ENCODE measurements around the gene CHSY1.
A peak's percentile ranks its signal among the peaks of the same experiment; 100 is the strongest.

Gene CHSY1

GRCh38 chr15:101269479-101270223 lies 17.8 kb upstream of the CHSY1 start:
- DNase-seq (ENCODE audit: low read depth in 2 of 2): no peak

- DNase-seq (ENCODE audit: low read depth in 2 of 2): no peak
Measured at GRCh38 chr15:101267320-101268104, 15.7 kb upstream of the CHSY1 start.

DNA sequence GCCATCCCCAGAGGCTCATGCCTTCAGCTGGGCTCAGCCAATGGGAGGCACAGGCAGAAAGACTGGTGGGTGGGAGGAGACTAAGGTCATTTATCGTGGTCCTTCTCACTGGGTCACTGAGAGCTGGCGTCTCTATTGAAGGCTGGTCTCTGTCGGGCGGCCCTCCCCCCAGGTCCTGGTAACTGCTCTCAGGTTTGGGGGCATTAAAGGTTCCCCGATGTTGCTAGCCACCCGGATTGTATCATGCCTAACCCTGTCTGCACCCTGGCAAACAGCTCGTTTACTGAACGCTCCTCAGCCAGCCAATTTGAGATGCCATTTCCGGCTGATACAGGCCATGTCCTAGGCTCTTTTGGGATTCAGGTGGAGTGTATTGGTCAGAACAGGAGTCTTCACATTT lies 14.9 kb upstream of the CHSY1 start:
- DNase-seq (ENCODE audit: low read depth in 2 of 2): no peak

DNA sequence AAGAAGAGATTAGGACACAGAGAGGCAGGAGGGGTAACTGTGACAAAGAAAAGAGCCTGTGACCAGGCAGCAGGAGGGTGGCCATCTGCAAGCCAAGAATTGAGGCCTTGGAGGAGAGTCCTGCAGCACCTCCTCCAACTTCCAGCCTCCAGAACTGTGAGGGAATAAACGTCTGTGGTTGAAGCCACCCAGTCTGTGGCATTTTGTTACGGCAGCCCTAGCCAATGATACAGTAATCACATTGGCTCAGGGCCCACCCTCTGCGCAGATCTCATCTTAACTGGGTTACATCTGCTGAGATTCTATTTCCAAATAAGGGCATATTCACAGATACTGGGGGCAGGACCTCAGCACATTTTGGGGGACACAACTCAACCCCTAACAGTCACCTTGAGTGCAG lies 14.2 kb upstream of the CHSY1 start:
- no peak for DNase-seq (ENCODE audit: low read depth in 2 of 2)

GRCh38 chr15:101264911-101265641 lies 13.2 kb upstream of the CHSY1 start:
- no peak for DNase-seq (ENCODE audit: low read depth in 2 of 2)

- DNase-seq (ENCODE audit: low read depth in 2 of 2): no peak
Measured at GRCh38 chr15:101264011-101264410, 12.2 kb upstream of the CHSY1 start.

GRCh38 chr15:101262551-101262950 lies 10.7 kb upstream of the CHSY1 start:
- no peak for DNase-seq (ENCODE audit: low read depth in 2 of 2)

- DNase-seq (ENCODE audit: low read depth in 2 of 2): peak in 1 of 2 donors; percentile 30
Measured at GRCh38 chr15:101258238-101259144, 6.6 kb upstream of the CHSY1 start.

GRCh38 chr15:101256757-101257156 lies 4.9 kb upstream of the CHSY1 start:
- DNase-seq (ENCODE audit: low read depth in 2 of 2): no peak

DNA sequence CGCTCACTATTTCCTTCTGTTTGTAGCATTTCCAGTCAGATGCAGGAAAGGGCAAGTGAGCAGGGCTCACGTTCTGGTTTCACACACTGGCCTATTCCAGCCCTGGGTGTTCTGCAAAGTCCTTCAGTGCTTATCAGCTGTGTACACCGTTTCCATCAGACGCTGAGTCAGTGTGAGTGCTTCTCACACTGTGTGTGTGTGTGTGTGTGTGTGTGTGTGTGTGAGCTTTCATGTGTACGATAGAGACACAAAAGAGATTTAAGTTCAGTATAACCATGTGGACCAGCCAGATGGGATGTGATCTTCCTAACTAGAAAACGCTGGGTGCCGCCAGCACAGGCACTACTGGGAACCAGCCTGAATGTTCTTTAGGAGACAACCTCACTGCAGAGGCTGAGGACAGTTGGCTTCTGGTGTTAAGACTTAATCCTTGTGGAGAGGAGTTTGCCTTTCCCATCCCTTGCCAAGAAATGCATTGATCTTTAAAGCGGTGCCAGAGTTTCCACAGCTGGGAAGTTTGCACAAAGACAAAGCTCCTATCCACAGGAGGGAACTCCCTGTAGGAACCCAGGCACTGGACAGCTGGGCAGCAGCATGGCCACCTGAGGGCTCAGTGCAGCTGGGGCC lies 3.9 kb upstream of the CHSY1 start:
- DNase-seq (ENCODE audit: low read depth in 2 of 2): no peak

- no peak for DNase-seq (ENCODE audit: low read depth in 2 of 2)
Measured at GRCh38 chr15:101255051-101255395, 3.2 kb upstream of the CHSY1 start.

- no peak for DNase-seq (ENCODE audit: low read depth in 2 of 2)
Measured at GRCh38 chr15:101254157-101255050, 2.6 kb upstream of the CHSY1 start.

DNA sequence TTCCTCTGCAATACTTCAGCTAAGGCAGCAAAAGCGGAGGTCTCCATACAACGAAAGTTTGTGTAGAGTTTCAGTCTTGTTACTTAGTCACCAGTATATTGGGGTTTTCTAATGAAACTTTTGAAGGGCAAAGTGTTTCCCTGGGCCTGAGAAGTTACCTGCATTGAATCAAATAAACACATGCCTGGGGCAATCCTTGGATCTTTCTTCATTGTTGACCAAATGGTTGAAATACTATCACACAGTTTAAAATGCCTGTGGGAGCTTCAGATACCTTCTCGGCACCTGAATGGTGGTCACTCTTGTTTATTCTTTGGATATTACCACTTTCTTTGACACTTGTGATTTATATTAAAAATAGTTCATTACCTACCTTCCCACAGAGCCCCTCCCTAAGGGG lies 988 bp upstream of the CHSY1 start:
- no peak for DNase-seq (ENCODE audit: low read depth in 2 of 2)

DNA sequence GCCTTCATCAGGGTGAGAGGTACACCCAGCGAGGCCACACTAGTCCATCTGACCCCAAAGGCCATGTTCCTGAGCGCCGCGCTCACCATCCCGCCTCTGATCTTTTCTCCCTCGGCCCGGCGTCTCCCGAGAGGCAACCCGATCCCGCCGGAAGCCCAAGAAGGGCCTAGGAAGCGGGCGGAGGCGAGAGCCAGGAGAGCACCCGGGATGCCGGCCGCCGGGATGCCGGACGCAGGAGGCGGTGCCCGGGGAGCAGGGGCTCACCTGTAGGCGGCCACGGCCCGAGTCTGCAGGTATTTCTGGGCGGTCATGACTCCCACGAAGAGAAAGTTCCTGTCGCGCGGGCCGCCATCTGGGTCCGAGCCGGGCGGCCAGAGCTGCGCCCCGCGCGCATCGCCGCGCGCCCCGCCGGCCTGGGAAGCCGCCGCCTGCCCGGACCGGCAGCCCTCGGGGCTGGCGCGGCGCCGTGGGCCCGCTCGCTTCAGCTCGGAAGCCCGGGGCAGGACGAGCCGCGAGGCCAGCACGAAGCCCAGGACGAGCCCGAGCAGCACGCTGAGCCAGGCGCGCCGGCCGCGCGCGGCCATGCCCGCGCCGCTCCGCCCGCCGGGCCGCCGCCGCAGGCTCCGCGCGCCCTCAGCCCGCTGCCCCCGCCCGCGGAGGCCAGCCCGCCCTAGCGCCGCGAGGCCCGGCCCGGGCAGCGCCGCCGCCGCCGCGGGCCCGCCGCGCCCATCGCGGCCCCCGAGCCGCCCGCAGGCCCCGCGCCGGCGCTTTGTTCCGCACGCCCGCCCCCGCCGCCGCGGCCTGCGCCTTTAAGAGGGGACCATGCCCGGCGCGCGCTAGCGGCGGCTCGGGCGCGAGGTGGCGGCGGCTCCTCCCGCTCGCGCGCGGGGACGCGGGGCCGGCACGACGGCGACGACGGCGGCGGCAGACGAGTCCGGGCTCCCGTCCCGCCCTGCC lies 697 bp downstream of the CHSY1 start:
- DNase-seq (ENCODE audit: low read depth in 2 of 2): peak in 1 of 2 donors; percentile 19

DNA sequence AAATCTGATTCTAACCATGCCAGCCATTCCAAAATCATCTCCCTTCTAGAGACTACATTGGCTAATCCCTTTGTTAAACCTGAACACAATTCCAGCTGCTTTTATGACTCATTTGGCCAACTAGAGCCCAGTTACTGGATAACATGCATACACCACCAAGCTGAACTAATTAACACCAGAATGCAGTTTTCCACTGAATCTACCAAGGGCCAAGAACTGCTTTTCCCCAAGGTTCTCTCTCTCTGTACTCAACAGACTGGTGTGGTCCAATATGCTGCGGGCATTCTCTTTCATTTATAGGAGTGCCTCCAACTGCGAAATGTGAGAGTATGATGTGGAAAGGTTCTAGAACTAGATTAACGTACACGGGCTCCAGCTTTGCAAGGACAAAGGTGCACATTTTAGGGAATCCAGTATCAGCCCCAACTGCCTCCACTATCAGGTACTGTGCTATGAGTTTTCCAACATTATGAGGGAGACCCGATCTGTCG lies 1.5 kb downstream of the CHSY1 start:
- DNase-seq (ENCODE audit: low read depth in 2 of 2): no peak

- DNase-seq (ENCODE audit: low read depth in 2 of 2): no peak
Measured at GRCh38 chr15:101248274-101248673, 3.6 kb downstream of the CHSY1 start.

DNA sequence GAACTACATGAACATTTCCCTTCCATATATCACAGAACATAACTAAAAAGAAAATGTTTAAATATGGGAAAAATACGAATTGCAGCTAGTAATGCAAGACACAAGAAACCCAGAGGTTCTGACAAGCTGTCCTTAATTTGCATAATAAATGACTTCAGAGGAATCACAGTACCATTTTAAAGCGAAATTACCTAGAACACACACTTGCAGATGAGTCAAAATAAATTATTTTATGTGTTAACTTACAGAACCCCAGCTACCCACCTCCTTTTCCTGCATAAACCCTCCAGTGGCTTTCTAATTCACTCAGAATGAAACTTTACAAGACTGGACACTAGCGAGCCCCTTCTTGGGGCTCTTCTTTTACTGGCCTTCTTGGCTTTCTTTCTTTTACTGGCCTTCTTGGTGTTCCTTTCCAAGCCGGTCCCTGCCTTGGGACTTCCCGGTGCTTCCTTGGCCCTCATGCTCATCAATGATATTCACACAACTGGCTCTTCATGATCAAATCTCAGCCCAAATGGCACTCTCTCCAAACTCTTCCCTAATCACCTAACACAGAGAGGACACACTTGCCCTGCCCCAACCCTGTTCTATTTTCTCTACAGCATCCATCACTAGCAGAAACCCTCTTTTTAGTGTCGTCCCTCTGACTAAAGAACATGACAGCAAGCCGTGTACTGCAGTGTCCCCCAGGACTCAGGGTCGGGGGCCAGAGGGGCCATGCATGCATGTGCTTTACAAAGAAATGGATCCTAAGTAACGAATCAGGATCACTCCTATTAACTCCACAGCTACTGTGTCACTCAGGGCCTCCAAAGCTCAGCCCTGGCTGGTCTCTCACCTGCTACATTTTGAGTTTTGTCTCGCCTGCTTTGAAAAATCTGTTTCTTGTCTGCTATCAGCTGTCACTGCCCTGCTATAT lies 4.8 kb downstream of the CHSY1 start:
- DNase-seq (ENCODE audit: low read depth in 2 of 2): no peak

DNA sequence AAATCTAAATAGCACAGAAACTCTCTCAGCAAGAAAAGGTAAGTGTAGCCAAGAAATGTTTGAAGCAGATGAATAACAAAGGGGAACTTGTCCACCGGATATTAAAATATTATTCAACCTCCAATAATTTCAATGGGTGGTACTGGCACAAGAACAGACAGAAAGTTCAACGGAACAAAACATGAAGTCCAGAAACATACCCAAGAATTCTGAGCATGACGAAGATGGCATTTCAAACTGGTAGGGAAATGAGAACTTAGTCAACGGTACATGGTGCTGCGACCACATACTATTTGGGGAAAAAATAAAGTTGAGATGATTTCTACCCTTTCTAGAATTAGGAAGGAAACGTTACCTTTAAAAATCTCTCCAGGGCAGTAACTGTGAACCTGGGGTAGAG lies 5.5 kb downstream of the CHSY1 start:
- no peak for DNase-seq (ENCODE audit: low read depth in 2 of 2)

Data from stimulated activated CD4-positive, alpha-beta T cell treated with anti-CD3 and anti-CD28 coated beads, Interleukin-1b, Interleukin-23, amount 100 ng/mL, for 1 hour (primary cell).